LoVo (cell line): ENCODE data around the gene MGAT4A.

Source experiments
- DNase-seq: peaks from one replicate; pipeline ENCODE4 v3.0.0-alpha.2; 2016; ENCODE audit warnings: low spot score

The MGAT4A gene

DNA sequence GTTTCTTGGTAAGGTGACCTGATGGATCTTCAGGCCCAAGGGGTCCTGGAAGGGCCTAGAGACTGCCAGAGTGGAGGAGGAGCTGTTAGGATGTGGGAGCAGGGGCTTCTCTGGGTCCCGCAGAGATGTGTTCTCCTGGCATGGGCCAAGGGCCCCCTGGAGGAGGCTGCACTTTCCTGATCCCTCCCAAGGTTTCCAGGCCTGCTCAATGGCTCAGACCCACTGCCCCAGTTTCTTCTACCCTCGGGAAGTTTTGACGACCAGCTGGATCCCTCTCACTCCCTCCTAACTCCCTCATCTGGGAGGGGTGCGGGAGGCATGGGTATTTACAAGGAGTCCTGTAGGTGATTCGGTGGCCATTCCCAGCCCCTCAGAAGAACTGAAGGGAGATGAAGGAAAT lies 158.7 kb downstream of the MGAT4A start:
- no peak for DNase-seq

DNA sequence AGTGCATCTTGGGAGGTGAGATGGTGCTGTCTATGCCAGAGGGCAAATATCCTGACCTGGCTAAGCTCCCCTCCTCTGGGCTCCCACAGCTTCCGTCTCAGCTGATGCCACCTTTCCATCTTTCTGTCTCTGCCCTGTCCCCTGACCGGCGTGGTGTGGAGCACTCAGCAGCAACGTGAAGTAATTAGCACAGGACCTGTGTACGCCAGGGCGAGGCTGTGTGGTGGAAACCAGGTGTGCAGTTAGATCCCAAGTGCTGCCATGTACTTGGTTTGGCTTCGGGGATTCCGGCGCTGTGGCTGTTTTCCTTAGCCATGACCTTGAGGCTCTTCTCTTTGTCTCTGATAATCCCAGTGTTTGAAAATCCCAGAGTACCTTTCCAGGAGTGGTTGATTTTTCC lies 159.1 kb downstream of the MGAT4A start:
- DNase-seq: no peak

DNA sequence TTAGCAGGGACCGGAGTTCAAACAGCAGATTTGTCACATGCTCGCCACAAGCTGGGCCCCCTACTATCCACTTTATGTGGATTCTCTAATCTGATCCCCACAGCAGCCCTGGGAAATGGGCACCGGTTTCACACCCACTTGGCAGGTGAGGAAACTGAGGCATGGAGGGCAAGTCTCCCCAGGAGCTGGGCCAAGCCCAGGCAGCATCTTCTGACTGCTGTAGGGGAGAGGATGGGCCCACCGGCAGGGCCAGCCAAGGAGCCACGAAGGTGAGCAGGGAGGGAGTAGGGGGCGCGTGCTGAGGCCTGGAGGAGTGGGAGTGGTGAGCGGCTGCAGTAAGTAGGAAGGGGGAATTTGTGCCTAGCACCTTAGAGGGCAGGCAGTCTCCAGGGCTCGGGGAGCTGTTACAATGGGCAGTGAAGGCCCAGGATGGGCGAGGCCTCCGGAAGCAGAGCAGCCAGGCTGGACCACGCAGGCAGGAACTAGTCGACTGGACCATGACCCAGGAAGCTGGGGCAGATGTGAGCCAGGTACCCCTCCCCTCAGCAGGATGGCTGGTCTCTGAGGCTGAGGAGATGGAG lies 159.7 kb downstream of the MGAT4A start:
- DNase-seq: no peak

DNA sequence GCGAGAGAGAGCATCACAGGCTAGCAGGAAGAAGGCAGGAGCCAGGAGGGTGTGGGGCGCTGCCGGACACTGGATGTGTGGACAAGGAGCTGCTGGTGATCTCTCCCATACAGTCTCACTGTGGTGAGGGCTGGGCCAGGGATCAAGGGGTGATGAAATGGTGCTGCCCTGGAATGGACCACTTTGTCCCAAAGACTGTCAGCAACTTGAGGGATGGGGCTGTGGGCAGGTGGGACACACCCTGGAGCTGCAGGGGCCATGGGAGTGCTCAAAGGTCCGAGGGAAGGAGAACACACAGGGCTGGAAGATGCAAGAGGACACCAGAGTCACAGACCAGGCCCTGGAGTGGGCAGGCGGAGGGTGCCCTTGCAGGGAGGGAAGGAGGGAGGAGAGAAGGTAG lies 160.6 kb downstream of the MGAT4A start:
- DNase-seq: no peak

DNA sequence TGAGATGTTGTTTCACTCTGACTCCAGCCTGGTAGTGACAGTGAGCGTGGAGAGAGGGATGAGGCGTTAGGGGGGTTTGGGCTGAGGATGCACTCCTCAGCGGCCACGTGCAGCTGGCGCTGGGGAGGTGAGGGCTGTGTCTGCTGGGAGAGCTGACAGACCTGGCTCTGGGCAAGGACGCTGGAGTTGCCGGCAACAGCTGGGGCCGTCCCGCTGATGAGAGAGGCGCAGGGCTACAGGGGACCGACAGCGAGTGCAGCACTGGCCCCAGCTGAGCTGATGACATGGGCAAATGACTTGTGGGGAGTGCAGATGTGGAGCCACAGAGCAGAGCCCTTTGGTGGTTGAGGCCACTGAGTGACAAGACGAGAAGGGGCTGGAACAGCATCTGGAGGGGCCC lies 161.0 kb downstream of the MGAT4A start:
- no peak for DNase-seq

DNA sequence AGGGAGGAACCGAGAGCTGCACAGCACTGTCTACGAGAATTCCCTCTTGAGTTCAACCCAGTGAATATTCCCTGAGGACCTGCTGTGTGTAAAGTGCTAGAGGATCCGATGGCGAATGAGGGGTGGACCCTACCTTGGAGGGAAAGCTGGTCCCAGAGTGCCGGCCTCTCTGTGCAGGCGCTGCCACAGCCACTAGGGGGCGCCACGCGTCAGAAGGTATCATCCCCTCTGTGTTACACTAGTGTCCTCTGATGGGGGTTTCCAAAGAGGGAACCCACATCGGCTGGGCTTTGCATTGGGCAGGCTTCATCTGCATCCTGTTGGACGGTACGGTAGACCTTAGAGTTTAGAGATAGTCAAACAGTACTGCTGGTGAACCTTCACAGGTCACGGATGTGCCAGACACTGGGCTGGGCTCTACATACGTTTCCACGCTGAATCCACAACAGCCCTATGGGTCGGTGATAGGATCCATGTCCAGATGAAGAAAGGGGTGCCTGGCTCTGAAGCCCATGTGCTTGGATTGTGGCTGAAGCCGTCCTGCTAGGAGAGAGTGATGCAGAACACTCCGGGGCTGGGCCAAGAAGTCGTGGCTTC lies 161.6 kb downstream of the MGAT4A start:
- DNase-seq: no peak
